Progenitor cell of endocrine pancreas (in vitro differentiated cells): ENCODE measurements around the gene TARP.

Experiments
- DNase-seq: peaks from one replicate; pipeline ENCODE4 v3.0.0; 2021; ENCODE audit warnings: low spot score; ENCODE audit not compliant: unreplicated experiment
- H3K27ac Mint-ChIP-seq: 2 replicates; pipeline ENCODE4 v1.8.0; 2021; ENCODE audit warnings: mild to moderate bottlenecking, moderate library complexity, mixed read lengths
- H3K27me3 Mint-ChIP-seq: 2 replicates; pipeline ENCODE4 v1.8.0; 2021; ENCODE audit warnings: mixed read lengths
- H3K36me3 Mint-ChIP-seq: 2 replicates; pipeline ENCODE4 v1.8.0; 2022; ENCODE audit warnings: mixed read lengths; ENCODE audit not compliant: insufficient read depth
- H3K4me1 Mint-ChIP-seq: 2 replicates; pipeline ENCODE4 v1.8.0; 2021; ENCODE audit warnings: low read depth, mixed read lengths
- H3K4me3 Mint-ChIP-seq: 2 replicates; pipeline ENCODE4 v1.8.0; 2021; ENCODE audit warnings: low read depth, mild to moderate bottlenecking, moderate library complexity, mixed read lengths
- H3K9me3 Mint-ChIP-seq: 2 replicates; pipeline ENCODE4 v1.8.0; 2021; ENCODE audit warnings: low read depth, mixed read lengths
- CTCF ChIP-seq: fragments of 200-600 bp; sonication (generic); IDR thresholded peaks from one replicate; pipeline ENCODE4 v1.5.0; 2021; ENCODE audit warnings: antibody characterized with exemption, mild to moderate bottlenecking; ENCODE audit not compliant: unreplicated experiment

The TARP gene

DNA sequence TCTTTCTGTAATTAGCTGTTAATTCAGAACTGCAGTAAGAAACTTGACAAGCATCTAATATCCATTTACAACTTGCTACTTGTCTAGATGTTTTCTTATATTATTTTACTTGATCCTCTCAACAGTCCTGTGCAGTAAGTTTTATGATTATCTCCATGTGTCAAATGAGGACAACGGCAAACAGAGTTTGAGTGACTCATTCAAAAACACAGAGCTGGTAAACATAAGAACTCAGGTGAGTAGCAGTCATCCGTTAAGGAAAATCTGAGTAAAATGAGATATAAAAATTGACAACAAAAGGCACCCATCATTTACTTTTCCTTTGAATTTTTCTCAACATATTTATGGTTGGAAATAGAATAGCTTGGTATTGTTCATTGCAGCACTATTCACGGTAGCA, 19.0 kb upstream of the TARP start:
- no peaks in the 10 kb centered on the region for H3K27me3 Mint-ChIP-seq
- H3K9me3 Mint-ChIP-seq, result no peaks in the 10 kb centered on the region
- H3K27ac Mint-ChIP-seq, result no peak overlapping the region
- H3K36me3 Mint-ChIP-seq, result no peaks in the 10 kb centered on the region
- TF ChIP-seq CTCF, result no peak
- H3K4me1 Mint-ChIP-seq, result no peaks in the 10 kb centered on the region
- DNase-seq, result no peak
- no peak overlapping the region for H3K4me3 Mint-ChIP-seq

GRCh38 chr7:38291650-38292049, 18.2 kb upstream of the TARP start:
- Mint-ChIP-seq H3K9me3 (no peaks in the 10 kb centered on the region), H3K4me3 (no peak overlapping the region), H3K27ac (no peak overlapping the region), H3K4me1 (no peaks in the 10 kb centered on the region), H3K36me3 (no peaks in the 10 kb centered on the region), H3K27me3 (no peaks in the 10 kb centered on the region)
- TF ChIP-seq CTCF, result no peak
- DNase-seq, result no peak

DNA sequence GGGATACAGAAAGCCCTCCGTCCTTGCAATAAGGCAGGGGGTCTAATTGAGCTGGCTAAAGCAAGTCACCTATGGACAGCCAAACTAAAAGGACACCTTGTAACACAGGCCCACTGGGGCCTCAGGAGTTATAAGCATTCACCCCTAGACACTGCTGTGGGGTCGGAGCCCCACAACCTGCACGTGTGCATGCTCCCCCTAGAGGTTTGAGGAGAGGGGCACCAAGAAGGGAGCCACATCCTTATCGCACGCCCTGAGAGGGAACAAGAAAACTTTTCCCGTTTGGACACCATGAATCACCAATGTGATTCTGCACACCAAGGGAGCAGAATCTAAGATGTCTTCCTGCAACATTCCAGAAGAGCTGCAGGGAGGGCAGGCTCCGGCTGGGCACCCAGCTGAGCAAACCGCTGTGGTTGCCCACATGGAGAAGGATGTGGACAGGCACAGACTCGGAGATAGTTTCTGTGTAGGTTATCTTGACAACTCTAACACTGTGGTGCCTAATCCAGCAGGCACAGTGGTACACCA, 17.7 kb upstream of the TARP start:
- no peaks in the 10 kb centered on the region for H3K4me1 Mint-ChIP-seq
- H3K27me3 Mint-ChIP-seq, result no peaks in the 10 kb centered on the region
- no peak overlapping the region for H3K27ac Mint-ChIP-seq
- TF ChIP-seq CTCF, result no peak
- no peaks in the 10 kb centered on the region for H3K9me3 Mint-ChIP-seq
- no peaks in the 10 kb centered on the region for H3K36me3 Mint-ChIP-seq
- DNase-seq, result no peak
- no peak overlapping the region for H3K4me3 Mint-ChIP-seq

- no peak overlapping the region for H3K4me3 Mint-ChIP-seq
- H3K27ac Mint-ChIP-seq, result no peak overlapping the region
- no peaks in the 10 kb centered on the region for H3K36me3 Mint-ChIP-seq
- DNase-seq, result no peak
- no peak for TF ChIP-seq CTCF
- no peaks in the 10 kb centered on the region for H3K9me3 Mint-ChIP-seq
- H3K4me1 Mint-ChIP-seq, result peaks cover 1% of the 10 kb centered on the region
- no peaks in the 10 kb centered on the region for H3K27me3 Mint-ChIP-seq
These were observed 11.1 kb upstream of the TARP start for GRCh38 chr7:38284553-38284952.

- TF ChIP-seq CTCF, result no peak
- DNase-seq, result no peak
- Mint-ChIP-seq H3K9me3 (no peaks in the 10 kb centered on the region), H3K4me3 (no peak overlapping the region), H3K36me3 (no peaks in the 10 kb centered on the region), H3K27ac (no peak overlapping the region), H3K27me3 (no peaks in the 10 kb centered on the region), H3K4me1 (peaks cover 1% of the 10 kb centered on the region)
These were observed 10.4 kb upstream of the TARP start for GRCh38 chr7:38283809-38284208.
